ENCODE data around the gene BRD7.

BRD7 gene

GRCh38 chr16:50386774-50387173 lies 18.0 kb upstream of the BRD7 start:
- H3K27ac ChIP-seq (ENCODE audit: low read length), result no peak overlapping the region
- no peaks in the 10 kb centered on the region for H3K27me3 ChIP-seq (ENCODE audit: low read depth, low read length)

DNA sequence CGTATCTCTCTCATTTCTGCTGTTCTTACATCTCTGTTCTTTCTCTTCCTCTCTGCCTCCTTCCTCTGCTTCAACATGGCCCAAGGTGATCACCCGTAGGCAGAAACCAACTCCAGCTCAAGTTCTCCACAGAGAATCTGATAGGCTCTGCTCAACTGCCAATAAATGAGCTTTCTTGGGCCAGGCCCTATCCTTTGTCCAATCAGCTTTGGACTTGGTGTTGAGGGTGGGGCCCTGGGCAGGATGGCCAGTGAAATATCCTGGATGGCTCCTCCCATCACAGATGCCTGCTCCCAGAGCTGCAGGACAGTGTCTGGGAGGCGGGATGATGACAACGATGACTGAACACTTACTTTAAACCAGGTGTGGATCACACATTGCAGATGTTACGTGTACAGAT lies 17.4 kb upstream of the BRD7 start:
- Histone ChIP-seq H3K27me3 (ENCODE audit: low read depth, low read length) (no peaks in the 10 kb centered on the region), H3K27ac (ENCODE audit: low read length) (no peak overlapping the region), H3K9me3 (ENCODE audit: control insufficient read depth in 1 of 2, low read length in 2 of 2) (no peaks in the 10 kb centered on the region), H3K4me1 (ENCODE audit: control insufficient read depth in 1 of 2, insufficient read depth in 2 of 2, low read length in 2 of 2) (no peaks in the 10 kb centered on the region), H3K36me3 (ENCODE audit: control insufficient read depth in 1 of 2, insufficient read depth in 2 of 2, low read length in 2 of 2) (no peaks in the 10 kb centered on the region), H3K4me3 (ENCODE audit: low read depth in 1 of 2, low read length in 2 of 2) (no peak overlapping the region)

More at GRCh38 chr16:50386774-50387173, 18.0 kb upstream of the BRD7 start:
- Histone ChIP-seq H3K36me3 (ENCODE audit: control insufficient read depth in 1 of 2, insufficient read depth in 2 of 2, low read length in 2 of 2) (no peaks in the 10 kb centered on the region), H3K4me3 (ENCODE audit: low read depth in 1 of 2, low read length in 2 of 2) (no peak overlapping the region), H3K9me3 (ENCODE audit: control insufficient read depth in 1 of 2, low read length in 2 of 2) (no peaks in the 10 kb centered on the region), H3K4me1 (ENCODE audit: control insufficient read depth in 1 of 2, insufficient read depth in 2 of 2, low read length in 2 of 2) (no peaks in the 10 kb centered on the region)

- H3K36me3 ChIP-seq (ENCODE audit: control insufficient read depth in 1 of 2, insufficient read depth in 2 of 2, low read length in 2 of 2), result no peaks in the 10 kb centered on the region
- H3K27me3 ChIP-seq (ENCODE audit: low read depth, low read length), result no peaks in the 10 kb centered on the region
- H3K9me3 ChIP-seq (ENCODE audit: control insufficient read depth in 1 of 2, low read length in 2 of 2), result no peaks in the 10 kb centered on the region
- H3K4me1 ChIP-seq (ENCODE audit: control insufficient read depth in 1 of 2, insufficient read depth in 2 of 2, low read length in 2 of 2), result no peaks in the 10 kb centered on the region
- H3K27ac ChIP-seq (ENCODE audit: low read length), result no peak overlapping the region
- H3K4me3 ChIP-seq (ENCODE audit: low read depth in 1 of 2, low read length in 2 of 2), result no peak overlapping the region
Measured at GRCh38 chr16:50384500-50385135, 15.8 kb upstream of the BRD7 start.

GRCh38 chr16:50381679-50382440 lies 13.1 kb upstream of the BRD7 start:
- Histone ChIP-seq H3K36me3 (ENCODE audit: control insufficient read depth in 1 of 2, insufficient read depth in 2 of 2, low read length in 2 of 2) (no peaks in the 10 kb centered on the region), H3K4me1 (ENCODE audit: control insufficient read depth in 1 of 2, insufficient read depth in 2 of 2, low read length in 2 of 2) (no peaks in the 10 kb centered on the region), H3K27me3 (ENCODE audit: low read depth, low read length) (no peaks in the 10 kb centered on the region), H3K4me3 (ENCODE audit: low read depth in 1 of 2, low read length in 2 of 2) (no peak overlapping the region), H3K9me3 (ENCODE audit: control insufficient read depth in 1 of 2, low read length in 2 of 2) (no peaks in the 10 kb centered on the region), H3K27ac (ENCODE audit: low read length) (no peak overlapping the region)

DNA sequence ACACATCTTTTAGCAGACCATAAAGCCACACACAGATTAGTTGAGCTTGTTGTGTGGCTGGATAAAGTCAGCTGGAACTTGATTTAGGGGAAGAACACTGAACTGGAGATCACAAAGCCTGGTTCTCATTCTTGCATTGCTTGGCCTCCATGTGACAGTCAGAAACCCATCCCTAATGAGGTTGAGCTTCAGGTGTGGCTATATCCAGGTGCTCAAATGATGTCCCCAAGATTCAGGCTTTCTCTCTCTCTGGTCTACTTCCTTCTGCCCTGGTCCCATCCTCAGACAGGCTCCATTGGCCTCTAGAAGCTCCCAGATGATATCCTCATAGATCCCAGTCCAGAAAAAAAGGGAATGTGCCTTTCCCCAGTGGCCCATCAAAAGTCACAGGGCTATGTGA lies 9.6 kb upstream of the BRD7 start:
- Histone ChIP-seq H3K27me3 (ENCODE audit: low read depth, low read length) (no peaks in the 10 kb centered on the region), H3K27ac (ENCODE audit: low read length) (no peak overlapping the region), H3K9me3 (ENCODE audit: control insufficient read depth in 1 of 2, low read length in 2 of 2) (no peaks in the 10 kb centered on the region), H3K4me1 (ENCODE audit: control insufficient read depth in 1 of 2, insufficient read depth in 2 of 2, low read length in 2 of 2) (no peaks in the 10 kb centered on the region), H3K36me3 (ENCODE audit: control insufficient read depth in 1 of 2, insufficient read depth in 2 of 2, low read length in 2 of 2) (no peaks in the 10 kb centered on the region), H3K4me3 (ENCODE audit: low read depth in 1 of 2, low read length in 2 of 2) (no peak overlapping the region)

DNA sequence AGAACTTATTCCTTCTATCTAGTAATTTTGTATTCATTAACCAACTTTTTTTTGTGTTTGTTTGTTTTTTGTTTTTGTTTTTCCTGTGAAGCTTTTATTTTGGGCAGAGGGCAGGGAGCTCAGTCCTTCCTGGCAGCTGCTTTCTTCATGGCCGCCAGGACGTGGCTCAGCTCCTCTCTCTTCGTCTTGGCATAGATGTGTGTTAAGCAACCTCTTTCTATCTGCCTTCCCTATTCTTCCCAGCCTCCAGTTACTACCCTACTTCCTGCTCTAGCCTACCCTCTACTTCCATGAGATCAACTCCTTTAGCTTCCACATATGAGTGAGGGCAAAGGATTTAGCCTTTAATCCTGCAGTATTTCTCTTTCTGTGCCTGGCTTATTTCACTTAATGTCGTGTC lies 8.2 kb upstream of the BRD7 start:
- Histone ChIP-seq H3K27ac (ENCODE audit: low read length) (no peak overlapping the region), H3K4me1 (ENCODE audit: control insufficient read depth in 1 of 2, insufficient read depth in 2 of 2, low read length in 2 of 2) (peaks cover 3 to 5% of the 10 kb centered on the region in 2 donors), H3K27me3 (ENCODE audit: low read depth, low read length) (no peaks in the 10 kb centered on the region), H3K4me3 (ENCODE audit: low read depth in 1 of 2, low read length in 2 of 2) (no peak overlapping the region), H3K9me3 (ENCODE audit: control insufficient read depth in 1 of 2, low read length in 2 of 2) (no peaks in the 10 kb centered on the region), H3K36me3 (ENCODE audit: control insufficient read depth in 1 of 2, insufficient read depth in 2 of 2, low read length in 2 of 2) (no peaks in the 10 kb centered on the region)

DNA sequence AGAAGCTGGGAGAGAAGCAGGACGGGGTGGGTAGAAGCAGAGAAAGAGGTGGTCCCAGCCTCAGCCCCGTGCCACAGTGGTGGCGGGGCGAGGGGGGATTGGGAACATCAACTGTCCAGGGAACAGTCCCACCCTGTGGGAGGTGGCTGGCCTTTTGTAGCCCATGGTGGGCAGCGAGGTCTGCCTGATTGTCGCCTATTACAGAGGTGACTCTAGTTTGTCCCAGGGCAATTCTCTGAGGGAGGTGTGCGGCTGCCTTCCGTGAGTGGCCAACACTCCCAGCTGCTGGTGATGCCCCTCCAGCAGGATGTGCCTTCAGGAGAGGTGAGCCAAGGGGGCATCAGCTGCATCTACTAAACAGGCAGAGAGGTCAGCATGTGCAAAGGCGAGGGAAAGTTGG lies 5.0 kb upstream of the BRD7 start:
- H3K4me1 ChIP-seq (ENCODE audit: control insufficient read depth in 1 of 2, insufficient read depth in 2 of 2, low read length in 2 of 2), result peaks cover 3 to 5% of the 10 kb centered on the region in 2 donors
- H3K4me3 ChIP-seq (ENCODE audit: low read depth in 1 of 2, low read length in 2 of 2), result no peak overlapping the region
- no peaks in the 10 kb centered on the region for H3K36me3 ChIP-seq (ENCODE audit: control insufficient read depth in 1 of 2, insufficient read depth in 2 of 2, low read length in 2 of 2)
- no peaks in the 10 kb centered on the region for H3K9me3 ChIP-seq (ENCODE audit: control insufficient read depth in 1 of 2, low read length in 2 of 2)
- H3K27ac ChIP-seq (ENCODE audit: low read length), result no peak overlapping the region
- no peaks in the 10 kb centered on the region for H3K27me3 ChIP-seq (ENCODE audit: low read depth, low read length)

DNA sequence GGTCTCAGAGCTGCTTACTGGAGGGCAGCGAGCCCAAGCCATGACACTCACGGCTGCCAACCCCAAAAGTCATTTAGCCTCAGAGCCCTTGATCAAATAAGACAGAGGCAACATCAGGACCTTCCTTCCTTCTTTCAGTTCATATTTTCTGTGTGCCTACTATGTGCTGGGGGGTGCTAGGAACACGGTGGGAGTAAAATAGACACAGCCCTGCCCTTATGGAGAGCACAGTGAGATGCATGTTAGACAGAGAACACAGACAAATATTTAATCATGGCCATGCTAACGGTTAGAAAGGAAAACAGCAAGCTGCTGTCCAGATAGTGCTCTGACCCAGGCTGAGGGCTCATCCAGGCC lies 4.5 kb upstream of the BRD7 start:
- Histone ChIP-seq H3K9me3 (ENCODE audit: control insufficient read depth in 1 of 2, low read length in 2 of 2) (no peaks in the 10 kb centered on the region), H3K36me3 (ENCODE audit: control insufficient read depth in 1 of 2, insufficient read depth in 2 of 2, low read length in 2 of 2) (no peaks in the 10 kb centered on the region), H3K27ac (ENCODE audit: low read length) (no peak overlapping the region), H3K27me3 (ENCODE audit: low read depth, low read length) (no peaks in the 10 kb centered on the region), H3K4me1 (ENCODE audit: control insufficient read depth in 1 of 2, insufficient read depth in 2 of 2, low read length in 2 of 2) (peaks cover 3 to 5% of the 10 kb centered on the region in 2 donors), H3K4me3 (ENCODE audit: low read depth in 1 of 2, low read length in 2 of 2) (no peak overlapping the region)

DNA sequence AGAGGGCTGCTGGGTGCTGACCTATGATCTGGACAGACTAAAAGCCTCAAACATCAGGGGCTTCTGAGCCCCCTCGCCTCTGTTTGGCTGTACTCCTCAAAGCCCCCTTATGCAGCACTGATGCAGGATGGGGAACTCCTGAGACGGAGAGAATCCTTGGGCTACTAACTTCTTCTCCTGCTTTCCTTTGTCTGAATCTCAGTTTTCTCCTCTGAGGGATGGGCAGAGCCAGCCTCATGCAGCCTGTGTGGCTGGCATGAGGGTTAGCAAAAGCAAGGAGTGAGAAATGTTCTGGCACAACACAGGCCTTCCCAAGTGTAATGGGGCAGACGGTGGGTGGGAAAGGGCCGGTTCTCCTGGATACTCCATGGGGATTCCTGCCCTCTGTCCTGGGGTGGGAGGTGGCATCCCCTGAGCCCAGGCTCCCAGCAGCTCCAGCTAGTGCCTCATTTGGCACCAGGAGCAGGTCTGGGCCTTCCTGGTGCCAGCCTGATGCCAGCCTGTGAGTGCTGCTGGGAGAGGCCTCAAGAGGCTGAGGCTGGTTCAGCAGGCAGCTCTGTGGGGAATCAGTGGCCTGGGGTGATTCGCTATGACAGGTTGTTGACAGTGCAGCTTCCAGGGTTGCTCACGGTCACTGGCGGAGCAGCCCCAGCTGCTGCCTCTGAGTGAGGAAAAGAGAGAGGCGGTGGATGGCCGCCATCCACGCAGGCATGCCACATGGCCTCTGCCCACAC lies 4.0 kb upstream of the BRD7 start:
- no peaks in the 10 kb centered on the region for H3K9me3 ChIP-seq (ENCODE audit: control insufficient read depth in 1 of 2, low read length in 2 of 2)
- H3K27ac ChIP-seq (ENCODE audit: low read length), result peak overlapping the region; percentile 39
- H3K4me1 ChIP-seq (ENCODE audit: control insufficient read depth in 1 of 2, insufficient read depth in 2 of 2, low read length in 2 of 2), result peaks cover 3 to 5% of the 10 kb centered on the region in 2 donors

GRCh38 chr16:50371936-50372595 lies 3.3 kb upstream of the BRD7 start:
- Histone ChIP-seq H3K4me3 (ENCODE audit: low read depth in 1 of 2, low read length in 2 of 2) (no peak overlapping the region), H3K27ac (ENCODE audit: low read length) (no peak overlapping the region), H3K27me3 (ENCODE audit: low read depth, low read length) (no peaks in the 10 kb centered on the region), H3K36me3 (ENCODE audit: control insufficient read depth in 1 of 2, insufficient read depth in 2 of 2, low read length in 2 of 2) (no peaks in the 10 kb centered on the region), H3K9me3 (ENCODE audit: control insufficient read depth in 1 of 2, low read length in 2 of 2) (no peaks in the 10 kb centered on the region), H3K4me1 (ENCODE audit: control insufficient read depth in 1 of 2, insufficient read depth in 2 of 2, low read length in 2 of 2) (peaks cover 3 to 11% of the 10 kb centered on the region in 2 donors)

More for the DNA sequence above, 4.0 kb upstream of the BRD7 start:
- Histone ChIP-seq H3K4me3 (ENCODE audit: low read depth in 1 of 2, low read length in 2 of 2) (no peak overlapping the region), H3K36me3 (ENCODE audit: control insufficient read depth in 1 of 2, insufficient read depth in 2 of 2, low read length in 2 of 2) (no peaks in the 10 kb centered on the region), H3K27me3 (ENCODE audit: low read depth, low read length) (no peaks in the 10 kb centered on the region)

DNA sequence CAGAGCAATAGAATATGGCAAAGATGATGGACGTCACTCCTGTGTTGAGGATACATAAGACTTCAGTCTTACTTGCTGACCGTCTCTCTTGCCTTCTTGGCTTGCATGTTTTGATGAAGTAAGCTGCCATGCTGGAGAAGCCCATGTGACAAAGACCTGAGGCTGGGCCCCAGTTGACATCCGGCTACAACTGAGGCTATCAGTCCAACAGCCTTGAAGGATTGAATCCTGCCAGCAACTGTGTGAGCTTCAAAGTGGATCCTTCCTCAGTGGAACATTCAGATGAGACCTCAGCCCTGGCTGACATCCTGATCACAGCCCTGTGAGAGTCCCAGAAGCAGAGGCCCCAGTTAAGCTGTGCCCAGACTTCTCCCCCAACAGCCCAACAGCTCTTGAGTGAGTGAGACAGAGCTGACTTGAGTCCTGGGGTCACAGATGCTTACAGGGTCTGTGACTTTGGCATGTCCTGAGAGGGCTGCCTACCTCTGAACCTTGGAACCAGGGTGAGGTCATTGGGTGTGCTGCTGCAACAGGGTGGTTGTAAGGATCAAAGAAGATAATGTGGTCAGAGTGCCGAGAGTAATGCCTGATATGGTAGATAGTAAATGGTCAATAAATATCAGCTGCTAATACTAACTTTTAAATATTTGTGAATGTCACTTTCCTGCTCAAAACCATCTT lies 2.4 kb upstream of the BRD7 start:
- Histone ChIP-seq H3K4me1 (ENCODE audit: control insufficient read depth in 1 of 2, insufficient read depth in 2 of 2, low read length in 2 of 2) (peaks cover 7 to 20% of the 10 kb centered on the region in 2 donors), H3K4me3 (ENCODE audit: low read depth in 1 of 2, low read length in 2 of 2) (no peak overlapping the region), H3K27ac (ENCODE audit: low read length) (no peak overlapping the region), H3K9me3 (ENCODE audit: control insufficient read depth in 1 of 2, low read length in 2 of 2) (no peaks in the 10 kb centered on the region), H3K27me3 (ENCODE audit: low read depth, low read length) (no peaks in the 10 kb centered on the region), H3K36me3 (ENCODE audit: control insufficient read depth in 1 of 2, insufficient read depth in 2 of 2, low read length in 2 of 2) (no peaks in the 10 kb centered on the region)
